Caco-2 (cell line): ENCODE results near the gene RHCG. TPM values are rescaled to one million over a fixed set of nuclear protein-coding genes. Genes with fewer than 3 reads are reported as not detected.

Source experiments
- BruUV-seq: library from RNA; stranded (reverse); fragments of 400-500 nt; replicated peaks from 2 replicates; lab custom pipeline; 2021; lab: Mats Ljungman, UMichigan
- CTCF ChIA-PET: fragments of 300-600 bp; sonication (Branson Sonifier 250); formaldehyde crosslinking; loops from one replicate; lab custom pipeline; 2022; ENCODE audit warnings: antibody characterized with exemption; lab: Charles Lee
- POLR2A ChIA-PET: fragments of 300-600 bp; sonication (Branson Sonifier 250); formaldehyde crosslinking; loops from one replicate; lab custom pipeline; 2022; ENCODE audit warnings: antibody characterized with exemption; lab: Charles Lee
- DNase-seq, 2 experiments: peaks; one replicate each; pipeline versions ENCODE4 v3.0.0 to v3.0.0-alpha.2; 2020 to 2022
- H3K27me3 ChIP-seq: replicated peaks from 2 replicates; pipeline ENCODE4 v1.6.0; 2011; ENCODE audit warnings: low read length; ENCODE audit not compliant: control insufficient read depth, insufficient read depth
- H3K36me3 ChIP-seq: 2 replicates; pipeline ENCODE4 v1.5.1; 2011; ENCODE audit warnings: low read length; ENCODE audit not compliant: control insufficient read depth, insufficient read depth
- H3K4me1 ChIP-seq: fragments of 250-450 bp; sonication (Bioruptor Pico); 2 replicates; pipeline ENCODE4 v1.5.1; 2020; ENCODE audit warnings: mild to moderate bottlenecking
- H3K4me3 ChIP-seq: 2 replicates; pipeline ENCODE4 v1.5.1; 2011; ENCODE audit warnings: low read depth, mild to moderate bottlenecking, control low read depth, low read length
- H3K9me3 ChIP-seq: fragments of 250-450 bp; sonication (Bioruptor Pico); 2 replicates; pipeline ENCODE4 v1.5.1; 2020; ENCODE audit warnings: mild to moderate bottlenecking, moderate library complexity
- H3K27ac Mint-ChIP-seq: one replicate; pipeline ENCODE4 v1.8.0; 2022; ENCODE audit warnings: mixed read lengths; ENCODE audit not compliant: unreplicated experiment
- H3K27me3 Mint-ChIP-seq: one replicate; pipeline ENCODE4 v1.8.0; 2022; ENCODE audit warnings: mixed read lengths; ENCODE audit not compliant: insufficient read depth, unreplicated experiment
- H3K36me3 Mint-ChIP-seq: one replicate; pipeline ENCODE4 v1.8.0; 2022; ENCODE audit warnings: mild to moderate bottlenecking, mixed read lengths; ENCODE audit not compliant: insufficient read depth, unreplicated experiment
- H3K4me1 Mint-ChIP-seq: one replicate; pipeline ENCODE4 v1.8.0; 2022; ENCODE audit warnings: low read depth, mixed read lengths; ENCODE audit not compliant: unreplicated experiment
- H3K4me3 Mint-ChIP-seq: one replicate; pipeline ENCODE4 v1.8.0; 2022; ENCODE audit warnings: mild to moderate bottlenecking, moderate library complexity, mixed read lengths; ENCODE audit not compliant: unreplicated experiment
- H3K9me3 Mint-ChIP-seq: one replicate; pipeline ENCODE4 v1.8.0; 2022; ENCODE audit warnings: mixed read lengths; ENCODE audit not compliant: unreplicated experiment
- intact Hi-C: fragments of 100-400 bp; cut with micrococcal nuclease; formaldehyde crosslinking; loops from one replicate; pipeline ENCODE4 v1.10.0; 2022; ENCODE audit not compliant: unreplicated experiment
- total RNA-seq: library from RNA; stranded (reverse); gene quantifications from 2 replicates; pipeline ENCODE4 v1.2.3, GENCODE V29; 2022
- TF ChIP-seq, protein P1 (sequence below), 2 experiments: fragments of 200-600 bp in 1 of 2; IDR thresholded peaks; 1 replicate in 1 of 2; 2 replicates in 1 of 2; pipeline versions ENCODE4 v1.5.1 to v1.8.0; 2011 to 2022; ENCODE audit warnings: antibody characterized with exemption in 1 of 2, control low read depth in 1 of 2, inconsistent platforms in 1 of 2, low read depth in 1 of 2, low read length in 1 of 2, mild to moderate bottlenecking in 1 of 2, moderate library complexity in 1 of 2; ENCODE audit not compliant: insufficient read depth in 1 of 2, severe bottlenecking in 1 of 2, unreplicated experiment in 1 of 2

RHCG gene
- total RNA-seq, 1 experiment from 2014 or later, result not detected

- CTCF ChIA-PET, result no interaction called here
- Mint-ChIP-seq H3K36me3 (no peaks in the 10 kb centered on the region), H3K27ac (no peak overlapping the region), H3K9me3 (no peaks in the 10 kb centered on the region), H3K27me3 (peaks cover 15% of the 10 kb centered on the region), H3K4me1 (no peaks in the 10 kb centered on the region), H3K4me3 (no peak overlapping the region)
- no peaks in the 10 kb centered on the region for H3K4me1 ChIP-seq
- BruUV-seq, result no TSS peak
- intact Hi-C loops, result no loop called here
- H3K4me3 ChIP-seq, result no peak overlapping the region
- TF ChIP-seq, protein P1, sequence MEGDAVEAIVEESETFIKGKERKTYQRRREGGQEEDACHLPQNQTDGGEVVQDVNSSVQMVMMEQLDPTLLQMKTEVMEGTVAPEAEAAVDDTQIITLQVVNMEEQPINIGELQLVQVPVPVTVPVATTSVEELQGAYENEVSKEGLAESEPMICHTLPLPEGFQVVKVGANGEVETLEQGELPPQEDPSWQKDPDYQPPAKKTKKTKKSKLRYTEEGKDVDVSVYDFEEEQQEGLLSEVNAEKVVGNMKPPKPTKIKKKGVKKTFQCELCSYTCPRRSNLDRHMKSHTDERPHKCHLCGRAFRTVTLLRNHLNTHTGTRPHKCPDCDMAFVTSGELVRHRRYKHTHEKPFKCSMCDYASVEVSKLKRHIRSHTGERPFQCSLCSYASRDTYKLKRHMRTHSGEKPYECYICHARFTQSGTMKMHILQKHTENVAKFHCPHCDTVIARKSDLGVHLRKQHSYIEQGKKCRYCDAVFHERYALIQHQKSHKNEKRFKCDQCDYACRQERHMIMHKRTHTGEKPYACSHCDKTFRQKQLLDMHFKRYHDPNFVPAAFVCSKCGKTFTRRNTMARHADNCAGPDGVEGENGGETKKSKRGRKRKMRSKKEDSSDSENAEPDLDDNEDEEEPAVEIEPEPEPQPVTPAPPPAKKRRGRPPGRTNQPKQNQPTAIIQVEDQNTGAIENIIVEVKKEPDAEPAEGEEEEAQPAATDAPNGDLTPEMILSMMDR (IDR thresholded peaks at IDR 0.05; ENCODE audit: insufficient read depth in 1 of 2, low read depth in 1 of 2, low read length in 1 of 2, severe bottlenecking in 1 of 2, unreplicated experiment in 1 of 2), result no peak
- no peaks in the 10 kb centered on the region for H3K36me3 ChIP-seq
- H3K27me3 ChIP-seq, result no peaks in the 10 kb centered on the region
- DNase-seq, result no peak
- no peaks in the 10 kb centered on the region for H3K9me3 ChIP-seq
- POLR2A ChIA-PET, result no interaction called here
Observed at GRCh38 chr15:89483079-89483478, 13.3 kb downstream of the RHCG start.

DNA sequence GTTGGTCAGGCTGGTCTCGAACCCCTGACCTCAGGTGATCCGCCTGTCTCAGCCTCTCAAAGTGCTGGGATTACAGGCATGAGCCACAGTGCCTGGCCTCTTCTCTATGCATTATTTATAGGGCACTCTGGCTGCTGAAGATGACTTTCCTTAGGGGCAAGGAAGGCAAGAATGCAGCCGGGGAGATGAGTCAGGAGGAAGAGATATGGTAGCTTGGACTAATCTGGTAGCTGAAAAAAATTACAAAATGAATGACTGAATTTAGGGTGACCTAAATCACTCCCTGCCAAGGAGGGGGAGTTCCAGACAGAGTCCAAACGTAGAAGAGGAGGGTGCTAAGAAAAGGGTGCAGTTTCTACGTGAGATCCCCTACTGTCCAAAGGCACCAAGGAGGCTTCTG, 14.2 kb downstream of the RHCG start:
- no peaks in the 10 kb centered on the region for H3K27me3 ChIP-seq
- H3K36me3 ChIP-seq, result no peaks in the 10 kb centered on the region
- Mint-ChIP-seq H3K4me1 (no peaks in the 10 kb centered on the region), H3K27ac (no peak overlapping the region), H3K4me3 (no peak overlapping the region), H3K9me3 (no peaks in the 10 kb centered on the region), H3K27me3 (peaks cover 11% of the 10 kb centered on the region), H3K36me3 (no peaks in the 10 kb centered on the region)
- TF ChIP-seq, protein P1 (IDR thresholded peaks at IDR 0.05; ENCODE audit: insufficient read depth in 1 of 2, low read depth in 1 of 2, low read length in 1 of 2, severe bottlenecking in 1 of 2, unreplicated experiment in 1 of 2), result no peak
- no peak overlapping the region for H3K4me3 ChIP-seq
- POLR2A ChIA-PET, result no interaction called here
- no peak for DNase-seq
- intact Hi-C loops, result no loop called here
- H3K9me3 ChIP-seq, result no peaks in the 10 kb centered on the region
- BruUV-seq, result no TSS peak
- CTCF ChIA-PET, result no interaction called here
- no peaks in the 10 kb centered on the region for H3K4me1 ChIP-seq

- no peak overlapping the region for H3K4me3 ChIP-seq
- BruUV-seq, result no TSS peak
- Mint-ChIP-seq H3K4me3 (no peak overlapping the region), H3K27ac (no peak overlapping the region), H3K9me3 (no peaks in the 10 kb centered on the region), H3K36me3 (no peaks in the 10 kb centered on the region), H3K27me3 (peaks cover 10% of the 10 kb centered on the region), H3K4me1 (no peaks in the 10 kb centered on the region)
- TF ChIP-seq, protein P1 (IDR thresholded peaks at IDR 0.05; ENCODE audit: insufficient read depth in 1 of 2, low read depth in 1 of 2, low read length in 1 of 2, severe bottlenecking in 1 of 2, unreplicated experiment in 1 of 2), result no peak
- intact Hi-C loops, result no loop called here
- H3K36me3 ChIP-seq, result no peaks in the 10 kb centered on the region
- no peaks in the 10 kb centered on the region for H3K4me1 ChIP-seq
- H3K27me3 ChIP-seq, result no peaks in the 10 kb centered on the region
- no peaks in the 10 kb centered on the region for H3K9me3 ChIP-seq
- CTCF ChIA-PET, result no interaction called here
- POLR2A ChIA-PET, result no interaction called here
- DNase-seq, result no peak
Observed at GRCh38 chr15:89480505-89480904, 15.9 kb downstream of the RHCG start.
